PC-9 (cell line): ENCODE data around the gene RPS6KA3. TPM values are rescaled to one million over a fixed set of nuclear protein-coding genes. Genes with fewer than 3 reads are reported as not detected.

ENCODE experiments used
- BruUV-seq: library from RNA; stranded (reverse); fragments of 400-500 nt; replicated peaks from 2 replicates; lab custom pipeline; 2021; lab: Mats Ljungman, UMichigan
- CTCF ChIA-PET: fragments of 300-600 bp; sonication (Branson Sonifier 250); formaldehyde crosslinking; loops from one replicate; lab custom pipeline; 2022; ENCODE audit warnings: antibody characterized with exemption; lab: Charles Lee
- POLR2A ChIA-PET: fragments of 300-600 bp; sonication (Branson Sonifier 250); formaldehyde crosslinking; loops from one replicate; lab custom pipeline; 2022; ENCODE audit warnings: antibody characterized with exemption; ENCODE audit not compliant: unreplicated experiment; lab: Charles Lee
- DNase-seq, 2 experiments: peaks; one replicate each; pipeline versions ENCODE4 v3.0.0 to v3.0.0-alpha.2; 2015 to 2022; ENCODE audit warnings: mixed read lengths in 1 of 2
- H2AFZ ChIP-seq: fragments of 200-600 bp; sonication (generic); 2 replicates; pipeline ENCODE4 v1.8.1; 2017; ENCODE audit warnings: antibody characterized with exemption
- H3F3A ChIP-seq: fragments of 200-600 bp; sonication (generic); 2 replicates; pipeline ENCODE4 v1.8.1; 2017; ENCODE audit warnings: antibody characterized with exemption, mild to moderate bottlenecking, low read depth; ENCODE audit not compliant: insufficient read depth
- H3K27ac ChIP-seq: fragments of 200-600 bp; sonication (generic); 2 replicates; pipeline ENCODE4 v1.6.1; 2016; ENCODE audit warnings: mixed run types
- H3K27me3 ChIP-seq: fragments of 200-600 bp; sonication (generic); 2 replicates; pipeline ENCODE4 v1.6.1; 2016; ENCODE audit warnings: low read depth, mixed run types; ENCODE audit not compliant: insufficient read depth
- H3K36me3 ChIP-seq: fragments of 200-600 bp; sonication (generic); 2 replicates; pipeline ENCODE4 v1.6.1; 2016; ENCODE audit warnings: low read depth, mixed run types
- H3K4me1 ChIP-seq: fragments of 200-600 bp; sonication (generic); replicated peaks from 2 replicates; pipeline ENCODE4 v1.6.1; 2016; ENCODE audit warnings: mixed run types; ENCODE audit not compliant: insufficient read depth
- H3K4me2 ChIP-seq: fragments of 200-600 bp; sonication (generic); 2 replicates; pipeline ENCODE4 v1.6.1; 2017; ENCODE audit warnings: mixed run types
- H3K4me3 ChIP-seq: fragments of 200-600 bp; sonication (generic); 2 replicates; pipeline ENCODE4 v1.6.1; 2016; ENCODE audit warnings: mixed run types
- H3K79me2 ChIP-seq: fragments of 200-600 bp; sonication (generic); 2 replicates; pipeline ENCODE4 v1.6.1; 2017; ENCODE audit warnings: low read depth, mixed run types
- H3K9me2 ChIP-seq: fragments of 200-600 bp; sonication (generic); 2 replicates; pipeline ENCODE4 v1.8.1; 2017; ENCODE audit warnings: mild to moderate bottlenecking; ENCODE audit not compliant: insufficient read depth
- H3K9me3 ChIP-seq: fragments of 200-600 bp; sonication (generic); 2 replicates; pipeline ENCODE4 v1.8.1; 2016; ENCODE audit warnings: low read depth; ENCODE audit not compliant: insufficient read depth
- H4K20me1 ChIP-seq: fragments of 200-600 bp; sonication (generic); 2 replicates; pipeline ENCODE4 v1.8.1; 2017; ENCODE audit not compliant: insufficient read depth
- CTCF ChIP-seq: fragments of 200-600 bp; sonication (generic); conservative IDR thresholded peaks from 2 replicates; pipeline ENCODE4 v1.6.1; 2017; ENCODE audit warnings: mixed run types, antibody characterized with exemption, mild to moderate bottlenecking, moderate library complexity
- EZH2 ChIP-seq: fragments of 200-600 bp; sonication (generic); IDR thresholded peaks from 2 replicates; pipeline ENCODE4 v1.8.0; 2017; ENCODE audit warnings: antibody characterized with exemption, low read depth
- intact Hi-C: fragments of 100-400 bp; cut with micrococcal nuclease; formaldehyde crosslinking; loops from one replicate; pipeline ENCODE4 v1.10.0; 2022; ENCODE audit not compliant: unreplicated experiment
- total RNA-seq: library from RNA; stranded (reverse); gene quantifications from 2 replicates; pipeline ENCODE4 v1.2.3, GENCODE V29; 2021

Gene RPS6KA3
- total RNA-seq, 1 experiment from 2014 or later: 51.4 TPM

- H3K9me3 ChIP-seq: no peaks in the 10 kb centered on the region
- no peaks in the 10 kb centered on the region for H3K27me3 ChIP-seq
- no TSS peak for BruUV-seq
- H3K4me1 ChIP-seq: no peaks in the 10 kb centered on the region
- no peak overlapping the region for H3K27ac ChIP-seq
- DNase-seq: no peak
- no peaks in the 10 kb centered on the region for H3K36me3 ChIP-seq
- no peaks in the 10 kb centered on the region for H3K9me2 ChIP-seq
- H3F3A ChIP-seq: no peaks in the 10 kb centered on the region
- H3K4me3 ChIP-seq: no peak overlapping the region
- ChIA-PET CTCF (no interaction called here), POLR2A (no interaction called here)
- TF ChIP-seq CTCF: no peak
- no peak for TF ChIP-seq EZH2
- peaks cover 3% of the 10 kb centered on the region; the same call in 1 of the 2 replicates for H3K79me2 ChIP-seq
- intact Hi-C loops: no loop called here
- no peaks in the 10 kb centered on the region for H4K20me1 ChIP-seq
- H2AFZ ChIP-seq: no peak overlapping the region
- no peak overlapping the region for H3K4me2 ChIP-seq
Observed at GRCh38 chrX:20211261-20211786, 55.4 kb downstream of the RPS6KA3 start.

- no peaks in the 10 kb centered on the region for H3F3A ChIP-seq
- no peaks in the 10 kb centered on the region for H3K79me2 ChIP-seq
- H3K9me3 ChIP-seq: no peaks in the 10 kb centered on the region
- H3K36me3 ChIP-seq: no peaks in the 10 kb centered on the region
- DNase-seq: no peak
- H4K20me1 ChIP-seq: no peaks in the 10 kb centered on the region
- CTCF ChIA-PET: no interaction called here
- POLR2A ChIA-PET: no interaction called here
- H3K4me1 ChIP-seq: no peaks in the 10 kb centered on the region
- H3K4me3 ChIP-seq: no peak overlapping the region
- H3K9me2 ChIP-seq: no peaks in the 10 kb centered on the region
- no peak overlapping the region for H2AFZ ChIP-seq
- H3K27ac ChIP-seq: no peak overlapping the region
- H3K27me3 ChIP-seq: no peaks in the 10 kb centered on the region
- intact Hi-C loops: no loop called here
- BruUV-seq: no TSS peak
- TF ChIP-seq EZH2: no peak
- TF ChIP-seq CTCF: no peak
- H3K4me2 ChIP-seq: no peak overlapping the region
Observed at GRCh38 chrX:20205927-20206708, 60.6 kb downstream of the RPS6KA3 start.

GRCh38 chrX:20204351-20204750 is 62.4 kb downstream of the RPS6KA3 start:
- TSS peak; percentile 23 for BruUV-seq
- no peaks in the 10 kb centered on the region for H3K36me3 ChIP-seq
- H3F3A ChIP-seq: no peaks in the 10 kb centered on the region
- no peak for DNase-seq
- no peaks in the 10 kb centered on the region for H3K27me3 ChIP-seq
- H3K4me3 ChIP-seq: no peak overlapping the region
- intact Hi-C loops: no loop called here
- no peak for TF ChIP-seq CTCF
- H2AFZ ChIP-seq: no peak overlapping the region
- H3K79me2 ChIP-seq: no peaks in the 10 kb centered on the region
- no peaks in the 10 kb centered on the region for H4K20me1 ChIP-seq
- H3K9me2 ChIP-seq: no peaks in the 10 kb centered on the region
- no peaks in the 10 kb centered on the region for H3K9me3 ChIP-seq
- POLR2A ChIA-PET: interaction anchor here (0.9 kb wide), 1 partner anchor 31 kb away, joined by 4 read pairs; no protein-coding TSS in a partner anchor
- CTCF ChIA-PET: no interaction called here
- H3K27ac ChIP-seq: no peak overlapping the region
- no peaks in the 10 kb centered on the region for H3K4me1 ChIP-seq
- no peak overlapping the region for H3K4me2 ChIP-seq
